AG10803 (cell line): ENCODE measurements around the gene MYO1A.
"Not testable (repeated sequence)": the region's sequence is repeated elsewhere in the genome, so short reads cannot be mapped to it uniquely, and the experiment has no call there.

Experiments
- DNase-seq: peaks from one replicate; pipeline ENCODE4 v3.0.0; 2010; ENCODE audit warnings: low read depth
- H3K4me3 ChIP-seq: 2 replicates; pipeline ENCODE4 v1.5.1; 2011; ENCODE audit warnings: mild to moderate bottlenecking, low read length, control low read depth
- TF ChIP-seq, protein P1 (sequence below): conservative IDR thresholded peaks from 2 replicates; pipeline ENCODE4 v1.5.1; 2011; ENCODE audit warnings: mild to moderate bottlenecking, low read length, control low read depth, inconsistent platforms

Gene MYO1A

DNA sequence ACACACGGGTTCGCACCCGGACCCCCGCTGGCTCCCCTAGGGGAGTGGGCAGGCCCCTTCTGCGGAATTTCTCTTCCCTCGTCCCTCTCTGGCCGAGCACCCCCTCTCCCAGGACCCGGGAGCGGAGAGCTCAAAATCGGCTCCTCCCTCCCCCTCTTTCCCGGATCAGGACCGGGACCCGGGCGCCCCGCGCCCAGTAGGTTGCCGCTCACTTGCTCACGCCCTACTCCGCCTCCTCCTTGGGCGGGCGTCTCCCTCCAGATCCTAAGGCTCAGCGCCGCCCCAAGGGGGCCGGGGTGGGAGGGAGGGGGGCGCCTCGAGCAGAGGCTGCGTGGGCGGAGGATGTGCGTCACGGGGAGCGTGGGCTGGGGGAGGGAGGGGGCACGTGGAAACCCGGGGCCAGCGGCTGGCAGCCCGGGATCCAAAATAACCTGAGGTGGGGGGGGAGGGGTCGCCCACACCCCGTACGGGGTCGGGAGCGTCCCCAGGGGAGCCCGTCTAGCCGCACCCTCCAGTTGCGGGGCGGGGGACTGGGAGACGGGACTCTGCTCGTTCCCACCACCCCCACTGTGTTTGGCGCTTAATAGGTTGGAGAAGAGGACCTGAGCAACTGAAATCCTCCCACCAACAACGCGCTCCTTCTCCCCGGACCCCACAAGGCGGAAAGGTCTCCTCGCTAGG is 37.2 kb upstream of the MYO1A start:
- DNase-seq = peak; percentile 89
- TF ChIP-seq, protein P1, sequence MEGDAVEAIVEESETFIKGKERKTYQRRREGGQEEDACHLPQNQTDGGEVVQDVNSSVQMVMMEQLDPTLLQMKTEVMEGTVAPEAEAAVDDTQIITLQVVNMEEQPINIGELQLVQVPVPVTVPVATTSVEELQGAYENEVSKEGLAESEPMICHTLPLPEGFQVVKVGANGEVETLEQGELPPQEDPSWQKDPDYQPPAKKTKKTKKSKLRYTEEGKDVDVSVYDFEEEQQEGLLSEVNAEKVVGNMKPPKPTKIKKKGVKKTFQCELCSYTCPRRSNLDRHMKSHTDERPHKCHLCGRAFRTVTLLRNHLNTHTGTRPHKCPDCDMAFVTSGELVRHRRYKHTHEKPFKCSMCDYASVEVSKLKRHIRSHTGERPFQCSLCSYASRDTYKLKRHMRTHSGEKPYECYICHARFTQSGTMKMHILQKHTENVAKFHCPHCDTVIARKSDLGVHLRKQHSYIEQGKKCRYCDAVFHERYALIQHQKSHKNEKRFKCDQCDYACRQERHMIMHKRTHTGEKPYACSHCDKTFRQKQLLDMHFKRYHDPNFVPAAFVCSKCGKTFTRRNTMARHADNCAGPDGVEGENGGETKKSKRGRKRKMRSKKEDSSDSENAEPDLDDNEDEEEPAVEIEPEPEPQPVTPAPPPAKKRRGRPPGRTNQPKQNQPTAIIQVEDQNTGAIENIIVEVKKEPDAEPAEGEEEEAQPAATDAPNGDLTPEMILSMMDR = no peak
- H3K4me3 ChIP-seq = peak overlapping the region; percentile 79

DNA sequence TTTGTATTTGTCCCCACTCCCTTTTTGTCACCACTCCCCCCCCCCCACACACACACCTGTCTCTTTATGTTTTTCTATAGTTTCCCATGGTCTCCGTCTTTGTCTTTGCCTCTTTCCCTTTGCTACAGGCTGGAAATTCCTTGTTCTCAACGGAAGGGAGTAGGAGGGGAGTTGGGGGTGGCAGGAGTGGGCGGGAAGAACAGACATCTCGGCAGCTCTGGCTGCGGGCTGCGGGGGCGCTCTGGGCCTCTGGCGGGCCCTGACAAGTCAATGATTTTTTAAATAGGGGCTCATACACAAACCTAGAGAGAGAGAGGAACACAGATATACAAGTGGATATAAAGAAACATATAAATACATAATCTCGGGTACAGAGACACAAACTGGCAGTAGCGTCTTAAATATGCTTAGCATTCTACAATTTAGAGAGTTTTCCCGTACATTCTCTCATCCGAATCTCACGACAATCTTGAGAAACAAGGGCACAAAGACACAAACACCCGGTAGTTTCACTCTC is 36.6 kb upstream of the MYO1A start:
- TF ChIP-seq, protein P1 = peak; percentile 43
- peak; percentile 67 for DNase-seq
- H3K4me3 ChIP-seq = peak overlapping the region; percentile 79

DNA sequence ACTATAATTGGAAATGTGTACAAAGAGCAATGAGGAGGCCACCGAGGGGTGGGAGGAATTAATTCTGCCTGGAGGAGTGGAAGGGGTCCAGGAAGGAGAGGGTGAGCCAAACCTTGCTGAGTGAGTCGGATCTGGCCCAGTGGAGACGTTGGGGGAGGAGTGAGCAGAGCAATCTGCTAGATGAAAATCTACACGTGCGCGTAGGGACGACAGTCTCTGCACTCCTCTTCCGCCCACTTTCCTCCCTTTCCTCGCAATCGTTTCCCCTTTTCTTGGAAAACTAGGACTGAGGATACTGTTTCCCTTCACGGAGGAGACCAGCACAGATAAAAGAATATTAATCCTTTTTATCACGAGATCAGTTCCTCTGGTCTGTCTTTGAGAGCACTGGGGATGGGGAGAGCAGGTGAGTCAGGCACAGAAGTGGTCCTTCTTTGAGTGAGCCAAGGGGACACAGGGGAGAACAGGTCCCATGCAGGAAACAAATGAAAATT is 36.1 kb upstream of the MYO1A start:
- DNase-seq = peak; percentile 57
- TF ChIP-seq, protein P1 = no peak
- peak overlapping the region; percentile 79 for H3K4me3 ChIP-seq

DNA sequence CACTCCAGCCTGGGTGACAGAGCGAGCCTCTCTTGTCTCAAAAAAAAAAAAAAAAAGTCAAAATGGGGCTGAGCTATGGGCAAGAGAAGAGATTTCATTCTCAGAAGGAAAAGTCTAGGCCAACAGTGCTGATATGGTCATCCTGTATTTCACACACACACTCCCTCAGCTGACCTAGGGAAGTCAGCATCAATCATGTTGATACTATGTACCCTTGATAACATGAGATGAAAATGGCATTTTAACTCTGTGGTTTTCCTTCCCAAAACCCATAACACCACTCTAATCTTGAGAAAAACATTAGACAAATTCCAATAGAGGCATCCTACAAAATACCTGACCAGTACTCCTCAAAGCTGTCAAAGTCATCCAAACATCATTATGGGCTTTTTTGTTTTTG is 30.9 kb upstream of the MYO1A start:
- DNase-seq = no peak
- TF ChIP-seq, protein P1 = no peak
- no peak overlapping the region for H3K4me3 ChIP-seq

DNA sequence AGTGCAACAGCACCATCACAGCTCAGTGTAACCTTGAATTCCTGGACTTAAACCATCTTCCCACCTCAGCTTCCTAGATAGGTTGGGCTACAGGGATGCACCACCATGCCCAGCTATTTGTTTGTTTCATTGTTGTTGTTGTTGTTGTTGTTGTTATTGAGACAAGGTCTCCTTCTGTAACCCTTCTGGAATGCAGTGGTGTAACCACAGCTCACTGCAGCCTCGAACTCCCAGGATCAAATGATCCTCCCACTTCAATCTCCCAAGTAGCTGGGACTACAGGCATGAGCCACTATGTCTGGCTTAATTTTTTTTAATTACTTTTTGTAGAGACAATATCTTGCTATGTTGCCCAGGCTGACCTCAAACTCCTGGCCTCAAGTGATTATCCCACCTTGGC is 29.9 kb upstream of the MYO1A start:
- no peak for DNase-seq
- TF ChIP-seq, protein P1 = no peak
- no peak overlapping the region for H3K4me3 ChIP-seq

DNA sequence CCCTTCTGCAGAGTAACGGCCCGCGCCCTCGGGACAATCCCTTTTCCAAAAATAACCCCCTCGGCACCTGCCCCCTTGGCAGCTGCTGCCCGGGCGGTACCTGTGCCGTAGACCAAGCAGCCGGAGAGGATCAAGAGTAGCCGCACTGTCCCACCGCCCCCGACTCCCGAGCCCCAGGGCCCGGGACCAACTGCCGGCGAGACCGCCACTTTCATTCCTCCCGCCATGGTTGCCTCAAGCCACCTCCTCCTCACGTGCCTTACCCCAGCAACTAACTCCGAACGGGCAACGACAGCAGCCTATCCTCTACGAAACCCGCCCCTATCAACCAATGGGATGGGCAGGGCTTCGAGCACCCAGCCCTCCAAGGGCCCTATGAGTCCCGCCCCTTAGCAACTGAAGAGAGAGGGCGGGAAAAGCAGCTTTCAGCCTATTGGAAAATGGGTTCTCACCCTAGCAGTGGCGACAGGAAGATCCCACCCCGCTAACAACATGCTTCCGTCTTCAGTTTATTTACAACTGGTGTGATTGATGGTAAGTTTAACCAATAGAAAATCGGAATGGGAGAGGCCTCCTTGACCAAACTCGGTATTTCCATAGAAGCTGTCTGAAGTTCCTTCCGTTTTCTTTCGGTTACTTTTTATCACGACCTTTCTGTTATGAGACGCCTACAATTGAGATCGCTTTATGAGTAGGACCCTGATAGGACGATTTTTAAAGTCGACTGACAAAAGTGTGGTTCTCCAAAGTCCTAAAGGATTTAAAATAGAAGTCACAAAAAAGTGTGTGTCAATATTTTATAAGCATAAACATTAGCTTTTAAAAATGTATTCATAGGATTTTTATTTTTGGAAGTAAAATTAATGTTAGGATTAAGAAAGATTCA is 28.8 kb upstream of the MYO1A start, which contains the start of gene NEMP1:
NEMP1 (minus strand) TSS at position 273 of the 886 bp plus-strand sequence; CDS start at position 227, 46 bp downstream.
- TF ChIP-seq, protein P1 = no peak
- peak within 1 kb of the TSS; percentile 76 for H3K4me3 ChIP-seq
- DNase-seq = peak; percentile 100

DNA sequence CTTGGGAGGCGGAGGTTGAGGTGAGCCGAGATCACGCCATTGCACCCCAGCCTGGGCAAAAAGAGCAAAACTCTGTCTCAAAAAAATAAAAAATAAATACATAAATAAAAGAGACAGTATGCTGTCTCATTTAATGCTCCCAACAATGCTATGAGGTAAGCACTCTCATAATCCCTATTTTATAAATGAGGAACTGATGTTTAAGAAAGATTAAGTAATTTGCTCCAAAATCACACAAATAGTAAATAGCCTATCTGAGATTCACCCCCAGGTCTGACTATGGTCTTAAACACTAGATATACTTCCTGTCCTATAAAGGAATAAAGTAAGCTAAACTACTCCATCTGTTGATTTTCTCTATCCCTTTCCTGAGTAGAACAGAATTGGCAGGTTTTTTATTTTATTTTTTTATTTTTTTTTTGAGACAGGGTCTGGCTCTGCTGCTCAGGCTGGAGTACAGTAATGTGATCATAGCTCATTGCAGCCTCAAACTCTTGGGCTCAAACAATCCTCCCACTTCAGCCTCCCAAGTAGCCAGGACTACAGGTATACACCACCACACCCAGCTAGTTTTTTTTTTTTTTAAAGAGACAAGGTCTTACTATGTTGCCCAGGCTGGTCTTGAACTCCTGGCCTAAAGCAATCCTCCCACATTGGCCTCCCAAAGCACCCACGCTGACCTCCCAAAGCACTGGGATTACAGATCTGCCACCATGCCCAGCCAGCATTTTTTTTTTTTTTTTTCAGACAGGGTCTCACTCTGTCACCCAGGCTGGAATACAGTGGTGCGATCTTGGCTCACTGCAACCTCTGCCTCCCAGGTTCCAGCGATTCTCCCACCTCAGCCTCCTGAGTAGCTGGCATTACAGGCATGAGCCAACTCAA is 23.9 kb upstream of the MYO1A start:
- not testable (repeated sequence) for DNase-seq, H3K4me3 ChIP-seq
